GM13976 (cell line): Measurements from ENCODE around the gene SYNE4.
"Not testable (repeated sequence)": the region's sequence is repeated elsewhere in the genome, so short reads cannot be mapped to it uniquely, and the experiment has no call there.

ENCODE experiments used
- DNase-seq: peaks from one replicate; pipeline ENCODE4 v3.0.0; 2012; ENCODE audit warnings: low spot score
- in situ Hi-C: fragments of 300-500 bp; cut with MboI; formaldehyde crosslinking; loops from one replicate; pipeline ENCODE4 v1.12.0; 2022; ENCODE audit warnings: low sequenced_read_pairs, mixed read lengths, inconsistent platforms; ENCODE audit not compliant: unreplicated experiment
- TF ChIP-seq, protein P1 (sequence below): IDR thresholded peaks from 2 replicates; pipeline ENCODE4 v1.5.1; 2012; ENCODE audit warnings: borderline replicate concordance, mild to moderate bottlenecking; ENCODE audit not compliant: insufficient read depth; ENCODE audit errors: extremely low read depth, missing control alignments, control extremely low read depth

Gene SYNE4

DNA sequence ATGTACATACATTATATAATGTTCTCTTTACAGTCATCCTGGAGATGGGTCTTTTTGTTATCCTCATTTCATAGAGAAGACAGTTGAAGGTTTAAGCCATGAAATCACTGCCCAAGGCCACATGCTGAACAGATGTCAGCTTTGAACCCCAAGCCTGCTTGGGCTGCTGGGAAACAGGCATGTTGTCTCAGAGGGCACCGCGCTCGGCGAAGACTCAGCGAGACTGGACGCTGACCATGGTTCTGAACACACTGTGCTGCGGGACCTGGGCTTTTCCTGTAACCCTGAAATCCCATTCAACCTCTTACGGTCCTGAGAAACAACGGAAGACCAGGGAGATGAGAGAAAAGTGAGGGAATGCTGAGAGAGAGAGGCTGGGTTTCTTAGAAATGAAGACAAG, 45.1 kb downstream of the SYNE4 start:
- TF ChIP-seq, protein P1, sequence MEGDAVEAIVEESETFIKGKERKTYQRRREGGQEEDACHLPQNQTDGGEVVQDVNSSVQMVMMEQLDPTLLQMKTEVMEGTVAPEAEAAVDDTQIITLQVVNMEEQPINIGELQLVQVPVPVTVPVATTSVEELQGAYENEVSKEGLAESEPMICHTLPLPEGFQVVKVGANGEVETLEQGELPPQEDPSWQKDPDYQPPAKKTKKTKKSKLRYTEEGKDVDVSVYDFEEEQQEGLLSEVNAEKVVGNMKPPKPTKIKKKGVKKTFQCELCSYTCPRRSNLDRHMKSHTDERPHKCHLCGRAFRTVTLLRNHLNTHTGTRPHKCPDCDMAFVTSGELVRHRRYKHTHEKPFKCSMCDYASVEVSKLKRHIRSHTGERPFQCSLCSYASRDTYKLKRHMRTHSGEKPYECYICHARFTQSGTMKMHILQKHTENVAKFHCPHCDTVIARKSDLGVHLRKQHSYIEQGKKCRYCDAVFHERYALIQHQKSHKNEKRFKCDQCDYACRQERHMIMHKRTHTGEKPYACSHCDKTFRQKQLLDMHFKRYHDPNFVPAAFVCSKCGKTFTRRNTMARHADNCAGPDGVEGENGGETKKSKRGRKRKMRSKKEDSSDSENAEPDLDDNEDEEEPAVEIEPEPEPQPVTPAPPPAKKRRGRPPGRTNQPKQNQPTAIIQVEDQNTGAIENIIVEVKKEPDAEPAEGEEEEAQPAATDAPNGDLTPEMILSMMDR, result no peak
- in situ Hi-C loops, result no loop called here
- DNase-seq, result no peak

DNA sequence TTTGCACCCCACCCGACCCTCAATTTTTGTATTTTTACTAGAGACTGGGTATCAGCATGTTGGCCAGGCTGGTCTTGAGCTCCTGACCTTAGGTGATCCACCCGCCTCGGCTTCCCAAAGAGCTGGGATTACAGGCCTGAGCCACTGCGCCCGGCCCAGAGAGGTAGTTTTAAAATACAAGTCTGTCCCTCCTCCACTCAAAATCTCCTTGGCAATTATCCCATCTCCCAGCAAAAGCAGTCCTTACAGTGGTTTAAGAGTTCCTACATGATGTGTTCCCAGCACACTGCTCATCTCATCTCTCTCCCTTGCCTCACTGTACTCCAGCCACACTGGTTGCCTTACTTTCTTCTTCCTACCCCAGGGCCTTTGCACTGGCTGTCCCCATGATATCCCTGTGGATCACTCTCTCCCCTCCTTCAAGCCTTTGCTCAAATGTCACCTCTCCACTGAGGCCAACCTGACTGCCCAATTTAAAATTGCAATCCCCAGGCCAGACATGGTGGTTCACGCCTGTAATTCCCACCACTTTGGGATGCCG, 48.1 kb downstream of the SYNE4 start:
- TF ChIP-seq, protein P1, result no peak
- DNase-seq, result no peak
- in situ Hi-C loops, result no loop called here

DNA sequence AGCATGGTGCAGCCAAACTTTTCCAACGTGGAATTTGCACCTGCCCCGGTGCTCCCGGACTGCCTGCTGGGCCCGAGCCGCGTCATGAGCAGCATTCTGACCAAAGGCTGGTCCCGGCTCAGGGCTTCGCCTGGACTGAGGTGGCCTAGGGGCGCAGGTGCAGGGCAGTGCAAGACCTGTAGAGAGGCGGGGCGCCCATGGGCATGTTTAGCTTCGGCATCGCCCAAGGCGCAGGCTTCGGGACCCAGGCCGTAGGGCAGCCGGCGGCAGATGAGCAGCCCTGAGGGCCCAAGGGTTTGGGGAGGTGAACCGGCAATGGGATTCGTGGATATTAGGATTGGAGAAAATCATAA, 48.7 kb downstream of the SYNE4 start:
- in situ Hi-C loops, result no loop called here
- no peak for DNase-seq
- TF ChIP-seq, protein P1, result no peak

DNA sequence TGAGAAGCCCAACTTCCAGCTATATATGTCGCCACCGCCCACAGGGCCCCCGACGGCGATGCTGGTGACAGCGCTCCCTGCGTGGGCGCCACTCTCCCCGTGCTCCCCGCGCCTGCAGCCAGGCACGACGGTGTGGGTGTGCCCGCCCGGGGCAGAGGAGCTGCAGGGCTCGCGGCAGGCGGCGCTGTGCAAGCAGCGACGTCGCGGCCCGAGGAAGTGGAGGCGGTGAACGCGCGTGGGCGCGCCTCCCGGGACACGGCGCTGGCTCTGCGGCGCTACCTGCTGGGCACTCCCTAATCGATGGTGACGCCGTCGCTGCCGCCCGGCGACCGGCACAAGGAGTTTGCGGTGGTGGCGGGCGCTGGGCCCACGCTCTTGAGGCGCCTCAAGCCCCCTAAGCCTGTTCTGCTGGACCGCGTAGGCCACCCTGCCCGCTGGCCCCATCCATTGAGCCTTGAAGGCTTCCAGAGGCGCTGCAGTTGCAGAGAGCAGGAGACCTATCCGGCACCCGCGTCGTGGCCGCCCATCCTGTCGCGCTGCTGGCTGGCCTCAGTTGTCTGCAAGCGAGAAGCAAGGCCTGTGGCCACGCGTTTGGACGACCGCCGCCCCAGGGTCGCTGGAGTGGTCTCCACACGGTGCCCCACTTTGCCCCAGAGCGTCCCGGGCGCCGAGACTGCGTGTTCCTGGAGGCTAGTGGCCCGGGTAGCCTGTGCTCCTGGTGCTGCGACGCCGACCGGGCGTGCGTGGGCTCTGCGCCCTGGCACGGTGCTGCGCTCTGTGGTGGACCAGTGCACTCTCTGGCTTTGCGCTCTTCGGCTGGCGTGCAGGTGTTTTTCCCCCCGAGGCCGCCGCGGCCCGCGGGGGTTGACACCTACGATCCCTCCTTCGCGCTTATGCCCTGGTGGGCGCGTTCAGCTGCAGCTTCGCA, 49.3 kb downstream of the SYNE4 start:
- TF ChIP-seq, protein P1, result peak; percentile 62
- in situ Hi-C loops, result no loop called here
- DNase-seq, result peak; percentile 80

DNA sequence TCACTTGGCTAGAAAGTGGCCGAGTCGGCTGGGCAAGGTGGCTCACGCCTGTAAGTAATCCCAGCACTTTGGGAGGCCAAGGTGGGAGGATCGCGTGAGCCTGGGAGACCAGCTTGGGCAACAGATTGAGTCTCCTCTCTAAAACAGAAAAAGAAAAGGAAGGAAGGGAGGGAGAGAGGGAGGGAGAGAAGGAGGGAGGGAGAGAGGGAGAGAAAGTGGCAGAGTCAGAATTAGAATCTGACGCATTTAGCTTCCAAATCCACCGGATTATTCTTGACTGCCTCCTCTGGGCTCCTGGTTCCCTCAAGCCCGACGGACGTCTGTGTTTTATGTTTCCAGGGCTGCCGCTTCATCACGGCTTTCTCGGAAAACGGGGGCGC, 50.0 kb downstream of the SYNE4 start:
- TF ChIP-seq, protein P1, result no peak
- DNase-seq, result no peak
- in situ Hi-C loops, result no loop called here

GRCh38 chr19:35957411-35957810, 51.2 kb downstream of the SYNE4 start:
- in situ Hi-C loops, result not testable (repeated sequence)

More at GRCh38 chr19:35957411-35957810, 51.2 kb downstream of the SYNE4 start:
- DNase-seq, result not testable (repeated sequence)
